Panc1 (cell line): ENCODE results near the gene NCAM1.

ENCODE experiments used
- CTCF ChIP-seq: fragments of 450-650 bp; IDR thresholded peaks from 2 replicates; pipeline ENCODE4 v1.5.1; 2017; ENCODE audit warnings: mild to moderate bottlenecking
- POLR2AphosphoS5 ChIP-seq: IDR thresholded peaks from 2 replicates; pipeline ENCODE4 v1.6.1; 2012; ENCODE audit warnings: mild to moderate bottlenecking, low read depth, low read length, moderate library complexity
- REST ChIP-seq, 2 experiments: IDR thresholded peaks; 2 replicates each; pipeline ENCODE4 v1.6.1; 2011 to 2012; ENCODE audit warnings: low read depth in 2 of 2, control low read depth in 1 of 2, low read length in 1 of 2, mild to moderate bottlenecking in 1 of 2, moderate library complexity in 1 of 2; ENCODE audit not compliant: insufficient read depth in 1 of 2

- TF ChIP-seq CTCF (no peak), POLR2AphosphoS5 (no peak), REST (IDR thresholded peaks at IDR 0.05; ENCODE audit: insufficient read depth in 1 of 2, low read depth in 2 of 2, low read length in 1 of 2) (no peak)
Observed at GRCh38 chr11:113091481-113091780, 130.2 kb downstream of the NCAM1 start.
